Uterus (tissue), 2 donors: ENCODE results near the gene XPA.

Experiments
- CTCF ChIP-seq, 4 experiments: fragments of 200-600 bp in 2 of 4; fragments of 450-650 bp in 2 of 4; sonication (generic) in 2 of 4; IDR thresholded peaks; one replicate each; pipeline ENCODE4 v1.5.1; 2016 to 2019; ENCODE audit warnings: antibody characterized with exemption in 4 of 4, mild to moderate bottlenecking in 2 of 4, moderate library complexity in 1 of 4
- POLR2A ChIP-seq, 2 donors: fragments of 450-650 bp; IDR thresholded peaks; one replicate each; pipeline ENCODE4 v1.6.1; 2016; ENCODE audit warnings: antibody characterized with exemption in 2 of 2, mild to moderate bottlenecking in 1 of 2, moderate library complexity in 1 of 2

DNA sequence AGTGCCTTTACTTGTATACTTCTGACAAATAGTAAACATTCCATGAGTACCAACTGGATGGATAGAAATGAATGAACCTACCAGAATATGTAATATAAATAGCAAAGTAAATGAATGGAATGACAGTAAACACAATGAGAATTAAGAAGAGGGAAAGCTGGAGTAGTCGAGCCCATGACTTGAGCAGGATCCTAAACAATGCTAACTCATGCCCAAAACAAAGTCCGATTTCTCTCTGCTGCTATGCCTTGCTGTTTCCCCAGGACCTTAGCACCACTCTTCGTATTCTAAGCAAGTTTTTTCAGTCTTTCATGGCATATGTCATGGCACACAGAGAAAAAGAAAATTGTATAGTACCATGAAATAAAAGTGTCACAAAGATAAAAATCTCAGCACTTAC is 1.8 kb downstream of the XPA start:
- TF ChIP-seq CTCF (IDR thresholded peaks at IDR 0.05) (no peak), POLR2A (IDR thresholded peaks at IDR 0.05) (no peak)
